Thyroid gland (tissue), 4 donors: ENCODE results near the gene NGRN.

Experiments
- CTCF ChIP-seq, 6 experiments: fragments of 200-600 bp in 3 of 6; fragments of 450-650 bp in 3 of 6; sonication (generic) in 3 of 6; IDR thresholded peaks; one replicate each; pipeline ENCODE4 v1.5.1; 2016 to 2019; ENCODE audit warnings: antibody characterized with exemption in 6 of 6, mild to moderate bottlenecking in 2 of 6, inconsistent platforms in 1 of 6, moderate library complexity in 1 of 6
- POLR2A ChIP-seq, 2 donors: fragments of 450-650 bp; IDR thresholded peaks; one replicate each; pipeline ENCODE4 v1.6.1; 2017; ENCODE audit warnings: antibody characterized with exemption in 2 of 2, mild to moderate bottlenecking in 2 of 2, moderate library complexity in 1 of 2

- no peak for TF ChIP-seq CTCF (IDR thresholded peaks at IDR 0.05)
- no peak for TF ChIP-seq POLR2A (IDR thresholded peaks at IDR 0.05)
These were observed 38.1 kb upstream of the NGRN start for GRCh38 chr15:90227336-90227735.
